ENCODE measurements around the gene PFDN2. TPM values are rescaled to one million over a fixed set of nuclear protein-coding genes. Genes with fewer than 3 reads are reported as not detected.
"Not testable (repeated sequence)": the region's sequence is repeated elsewhere in the genome, so short reads cannot be mapped to it uniquely, and the experiment has no call there.

PFDN2 gene
- total and polyA plus RNA-seq, 2 of the 4 experiments (the other 2 are of a cell fraction), result 62.4 to 179 TPM

DNA sequence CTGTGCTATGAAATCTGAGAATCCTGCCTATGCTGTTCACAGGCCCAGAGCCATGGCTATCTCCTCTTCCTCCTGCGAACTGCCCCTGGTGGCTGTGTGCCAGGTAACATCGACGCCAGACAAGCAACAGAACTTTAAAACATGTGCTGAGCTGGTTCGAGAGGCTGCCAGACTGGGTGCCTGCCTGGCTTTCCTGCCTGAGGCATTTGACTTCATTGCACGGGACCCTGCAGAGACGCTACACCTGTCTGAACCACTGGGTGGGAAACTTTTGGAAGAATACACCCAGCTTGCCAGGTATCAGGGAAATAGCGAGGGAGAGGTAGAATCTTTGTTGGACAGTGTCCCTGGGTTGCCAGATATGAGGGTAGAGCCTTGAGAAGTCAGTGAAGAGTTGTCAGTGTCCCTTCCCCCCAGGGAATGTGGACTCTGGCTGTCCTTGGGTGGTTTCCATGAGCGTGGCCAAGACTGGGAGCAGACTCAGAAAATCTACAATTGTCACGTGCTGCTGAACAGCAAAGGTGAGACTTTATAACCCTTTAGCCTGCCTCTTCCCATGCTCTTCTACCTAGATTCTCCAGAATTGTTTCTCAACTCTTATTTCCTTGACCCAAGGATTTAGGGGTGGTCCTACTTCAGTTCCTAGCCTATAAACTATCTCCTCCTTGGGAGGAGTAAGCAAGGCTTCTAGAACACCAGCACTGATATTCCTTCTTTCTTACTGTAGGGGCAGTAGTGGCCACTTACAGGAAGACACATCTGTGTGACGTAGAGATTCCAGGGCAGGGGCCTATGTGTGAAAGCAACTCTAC lies 1.5 kb upstream of the PFDN2 start:
- POLR2A ChIA-PET (ENCODE audit: unreplicated experiment), result no interaction called here
- H3K4me1 ChIP-seq (ENCODE audit: control insufficient read depth, insufficient read depth, low read length), result peaks cover 16% of the 10 kb centered on the region
- H3K9me1 ChIP-seq (ENCODE audit: insufficient read depth, low read length), result peaks cover 25% of the 10 kb centered on the region
- H4K5ac ChIP-seq (ENCODE audit: low read depth, low read length), result no peak overlapping the region
- no peak overlapping the region for H3K18ac ChIP-seq (ENCODE audit: low read depth, low read length)
- peak overlapping the region; percentile 74 for H3K9ac ChIP-seq (ENCODE audit: low read depth, low read length)
- no peak overlapping the region for H2BK20ac ChIP-seq (ENCODE audit: low read depth, low read length)
- H3K4ac ChIP-seq (ENCODE audit: low read depth, low read length), result peak overlapping the region; percentile 68; the same call in 1 of the 2 replicates
- peak overlapping the region; percentile 82; the same call in 1 of the 2 replicates for H3K27ac ChIP-seq (ENCODE audit: insufficient read depth, low read length)
- in situ Hi-C loops (cut with MboI; ENCODE audit: low sequenced_read_pairs) (no loop called here), intact Hi-C loops (cut with micrococcal nuclease) (no loop called here), dilution Hi-C loops (cut with HindIII; ENCODE audit: low sequenced_read_pairs, unreplicated experiment) (no loop called here)
- no peak overlapping the region for H3K14ac ChIP-seq (replicated peaks; ENCODE audit: low read depth, low read length)
- 0 out of 2 replicates have a peak overlapping the region, but pooled peaks have one; percentile 73 for H3K56ac ChIP-seq (ENCODE audit: extremely low read depth, insufficient read depth, low read length)
- H4K91ac ChIP-seq (ENCODE audit: insufficient read depth, low read depth, low read length), result no peak overlapping the region
- peak; percentile 35 for ATAC-seq (ENCODE audit: low read depth)
- peak overlapping the region; percentile 34 to 84; a peak in 3 of 4 replicates for H4K8ac ChIP-seq (ENCODE audit: low read depth in 2 of 2, low read length in 2 of 2)
- peaks cover 45% of the 10 kb centered on the region for H3K36me3 ChIP-seq (ENCODE audit: control insufficient read depth, insufficient read depth, low read length)
- H4K20me1 ChIP-seq (ENCODE audit: insufficient read depth, low read length), result peaks cover 35% of the 10 kb centered on the region
- H3K9me3 ChIP-seq (ENCODE audit: control insufficient read depth, insufficient read depth, low read length), result no peaks in the 10 kb centered on the region
- TF ChIP-seq RAD21 (IDR thresholded peaks at IDR 0.05; ENCODE audit: low read length) (peak; percentile 29; the same call in 1 of the 2 replicates), SMC3 (IDR thresholded peaks at IDR 0.05; ENCODE audit: low read depth, low read length) (no peak)
- TF ChIP-seq, protein P1, sequence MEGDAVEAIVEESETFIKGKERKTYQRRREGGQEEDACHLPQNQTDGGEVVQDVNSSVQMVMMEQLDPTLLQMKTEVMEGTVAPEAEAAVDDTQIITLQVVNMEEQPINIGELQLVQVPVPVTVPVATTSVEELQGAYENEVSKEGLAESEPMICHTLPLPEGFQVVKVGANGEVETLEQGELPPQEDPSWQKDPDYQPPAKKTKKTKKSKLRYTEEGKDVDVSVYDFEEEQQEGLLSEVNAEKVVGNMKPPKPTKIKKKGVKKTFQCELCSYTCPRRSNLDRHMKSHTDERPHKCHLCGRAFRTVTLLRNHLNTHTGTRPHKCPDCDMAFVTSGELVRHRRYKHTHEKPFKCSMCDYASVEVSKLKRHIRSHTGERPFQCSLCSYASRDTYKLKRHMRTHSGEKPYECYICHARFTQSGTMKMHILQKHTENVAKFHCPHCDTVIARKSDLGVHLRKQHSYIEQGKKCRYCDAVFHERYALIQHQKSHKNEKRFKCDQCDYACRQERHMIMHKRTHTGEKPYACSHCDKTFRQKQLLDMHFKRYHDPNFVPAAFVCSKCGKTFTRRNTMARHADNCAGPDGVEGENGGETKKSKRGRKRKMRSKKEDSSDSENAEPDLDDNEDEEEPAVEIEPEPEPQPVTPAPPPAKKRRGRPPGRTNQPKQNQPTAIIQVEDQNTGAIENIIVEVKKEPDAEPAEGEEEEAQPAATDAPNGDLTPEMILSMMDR (conservative IDR thresholded peaks at IDR 0.05; ENCODE audit: low read depth, low read length), result peak; percentile 52
- peak overlapping the region; percentile 88 for H3K4me2 ChIP-seq (ENCODE audit: low read depth, low read length)
- peak overlapping the region; percentile 84; the same call in 1 of the 2 replicates for H2AK5ac ChIP-seq (ENCODE audit: low read depth, low read length)
- peak overlapping the region; percentile 10 for H2AK9ac ChIP-seq (replicated peaks; ENCODE audit: low read depth, low read length, poor library complexity)
- H2BK120ac ChIP-seq (ENCODE audit: low read depth, low read length), result no peak overlapping the region
- no peaks in the 10 kb centered on the region for H3K27me3 ChIP-seq (ENCODE audit: control insufficient read depth, insufficient read depth, low read length)
- BruUV-seq (replicated peaks), result TSS peak; percentile 41
- no peak overlapping the region for H2AFZ ChIP-seq (replicated peaks; ENCODE audit: low read length, poor library complexity)
- CTCF ChIA-PET, result no interaction called here
- WGBS, 2 experiments (ENCODE audit: extremely low coverage in 2 of 2, insufficient read length in 1 of 2), result 60% methylated on average over 4 of the region's 10 CpGs; no CpG with 5 or more reads in 1 of the 2 experiments
- peak overlapping the region; percentile 77; the same call in 1 of the 2 replicates for H3K23ac ChIP-seq (ENCODE audit: low read depth, low read length)
- no peak overlapping the region for H2BK15ac ChIP-seq (ENCODE audit: low read depth, low read length)
- peak; percentile 75 for DNase-seq
- peak overlapping the region; percentile 54 for H2BK5ac ChIP-seq (ENCODE audit: low read depth, low read length, poor library complexity, severe bottlenecking)
- H3K4me3 ChIP-seq (ENCODE audit: insufficient read depth, low read depth, low read length), result 0 out of 2 replicates have a peak overlapping the region, but pooled peaks have one; percentile 87
- peaks cover 31 to 79% of the 10 kb centered on the region in 2 experiments for H3K79me1 ChIP-seq (ENCODE audit: low read depth in 1 of 2, low read length in 2 of 2)

- peaks cover 46% of the 10 kb centered on the region for H4K20me1 ChIP-seq (ENCODE audit: insufficient read depth, low read length)
- H4K91ac ChIP-seq (ENCODE audit: insufficient read depth, low read depth, low read length); H2BK5ac ChIP-seq (ENCODE audit: low read depth, low read length, poor library complexity, severe bottlenecking); intact Hi-C loops (cut with micrococcal nuclease); H2AK5ac ChIP-seq (ENCODE audit: low read depth, low read length); H3K18ac ChIP-seq (ENCODE audit: low read depth, low read length); H2AFZ ChIP-seq (replicated peaks; ENCODE audit: low read length, poor library complexity); H3K14ac ChIP-seq (replicated peaks; ENCODE audit: low read depth, low read length); H2BK120ac ChIP-seq (ENCODE audit: low read depth, low read length); H2BK15ac ChIP-seq (ENCODE audit: low read depth, low read length); H2BK20ac ChIP-seq (ENCODE audit: low read depth, low read length); POLR2A ChIA-PET (ENCODE audit: unreplicated experiment); H3K4ac ChIP-seq (ENCODE audit: low read depth, low read length); H3K4me2 ChIP-seq (ENCODE audit: low read depth, low read length); H3K9me3 ChIP-seq (ENCODE audit: control insufficient read depth, insufficient read depth, low read length); in situ Hi-C loops (cut with MboI; ENCODE audit: low sequenced_read_pairs); H2AK9ac ChIP-seq (replicated peaks; ENCODE audit: low read depth, low read length, poor library complexity); H3K4me3 ChIP-seq (ENCODE audit: insufficient read depth, low read depth, low read length); H3K27me3 ChIP-seq (ENCODE audit: control insufficient read depth, insufficient read depth, low read length); dilution Hi-C loops (cut with HindIII; ENCODE audit: low sequenced_read_pairs, unreplicated experiment); H3K27ac ChIP-seq (ENCODE audit: insufficient read depth, low read length); H4K8ac ChIP-seq (ENCODE audit: low read depth in 2 of 2, low read length in 2 of 2); H4K5ac ChIP-seq (ENCODE audit: low read depth, low read length); H3K23ac ChIP-seq (ENCODE audit: low read depth, low read length); H3K9ac ChIP-seq (ENCODE audit: low read depth, low read length); CTCF ChIA-PET; ATAC-seq (ENCODE audit: low read depth); DNase-seq; H3K56ac ChIP-seq (ENCODE audit: extremely low read depth, insufficient read depth, low read length): not testable (repeated sequence)
- peaks cover 28 to 89% of the 10 kb centered on the region in 2 experiments for H3K79me1 ChIP-seq (ENCODE audit: low read depth in 1 of 2, low read length in 2 of 2)
- TSS peak; percentile 31 for BruUV-seq (replicated peaks)
- 88% methylated on average over 3 of the region's 6 CpGs; no CpG with 5 or more reads in 1 of the 2 experiments for WGBS, 2 experiments (ENCODE audit: extremely low coverage in 2 of 2, insufficient read length in 1 of 2)
- H3K9me1 ChIP-seq (ENCODE audit: insufficient read depth, low read length), result peaks cover 30% of the 10 kb centered on the region
- peaks cover 14% of the 10 kb centered on the region for H3K36me3 ChIP-seq (ENCODE audit: control insufficient read depth, insufficient read depth, low read length)
- peaks cover 16% of the 10 kb centered on the region for H3K4me1 ChIP-seq (ENCODE audit: control insufficient read depth, insufficient read depth, low read length)
Measured at GRCh38 chr1:161115961-161116360, 1.9 kb downstream of the PFDN2 start.
